Midbrain (tissue), 1 donor: ENCODE measurements around the gene GOLT1A.

Source experiments
- DNase-seq: peaks from one replicate; lab custom pipeline; 2025; lab: John Stamatoyannopoulos, UW

GOLT1A gene

DNA sequence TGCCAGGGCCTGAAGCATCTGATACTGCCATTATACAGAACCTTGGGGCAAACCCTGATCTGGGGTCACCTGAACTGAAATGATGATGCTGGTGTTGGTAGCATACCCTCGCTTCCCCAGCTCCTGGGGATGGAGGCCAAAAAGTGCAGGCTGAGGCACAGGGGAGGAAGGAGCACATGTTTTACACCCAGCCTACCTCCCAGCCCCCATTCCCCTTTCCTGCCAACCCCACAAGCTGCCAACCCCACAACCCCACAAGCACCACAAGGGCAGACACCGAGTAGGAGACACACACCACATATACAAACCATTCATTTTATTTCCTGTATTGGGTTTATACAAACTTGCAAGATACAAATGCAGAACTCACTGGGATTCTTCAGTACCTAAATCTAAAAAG is 4.8 kb upstream of the GOLT1A start:
- no peak for DNase-seq

DNA sequence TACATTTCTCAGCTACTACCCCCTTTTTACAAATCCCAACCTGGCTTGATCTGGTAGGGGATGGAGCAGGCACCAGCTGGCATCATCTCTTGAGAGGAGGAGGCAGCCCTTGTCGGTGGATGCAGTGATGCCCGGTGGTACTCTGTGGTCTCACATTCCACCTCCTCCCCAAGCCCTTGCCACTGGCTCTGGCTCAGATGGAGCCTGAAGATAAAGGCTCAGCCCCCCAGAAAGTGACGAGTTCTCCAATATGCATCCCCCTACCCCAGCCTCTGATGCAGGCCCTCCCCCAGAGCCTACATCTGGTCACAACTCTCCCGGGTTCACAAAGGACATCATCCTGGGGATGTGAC is 3.8 kb upstream of the GOLT1A start:
- DNase-seq: no peak

- no peak for DNase-seq
These were observed 3.3 kb upstream of the GOLT1A start for GRCh38 chr1:204216880-204217647.

DNA sequence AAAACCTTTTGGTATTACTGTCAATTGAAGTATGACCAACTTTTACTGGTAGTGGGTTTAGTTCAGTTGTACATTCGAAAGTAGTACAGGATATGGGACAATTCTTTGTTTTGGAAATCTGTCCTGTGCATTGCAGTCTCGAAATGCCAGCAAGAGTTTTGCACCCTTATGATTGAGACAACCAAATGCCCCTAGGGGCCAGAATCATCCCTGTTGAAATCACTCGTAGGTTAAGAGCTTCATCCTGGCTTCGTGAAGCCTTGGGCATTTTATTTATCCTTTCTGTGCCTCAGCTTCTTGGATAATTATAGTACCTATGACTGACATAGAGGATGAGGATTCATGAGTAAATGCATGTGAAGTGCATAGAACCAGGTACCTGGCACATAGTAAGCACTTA is 2.4 kb upstream of the GOLT1A start:
- DNase-seq: no peak

DNA sequence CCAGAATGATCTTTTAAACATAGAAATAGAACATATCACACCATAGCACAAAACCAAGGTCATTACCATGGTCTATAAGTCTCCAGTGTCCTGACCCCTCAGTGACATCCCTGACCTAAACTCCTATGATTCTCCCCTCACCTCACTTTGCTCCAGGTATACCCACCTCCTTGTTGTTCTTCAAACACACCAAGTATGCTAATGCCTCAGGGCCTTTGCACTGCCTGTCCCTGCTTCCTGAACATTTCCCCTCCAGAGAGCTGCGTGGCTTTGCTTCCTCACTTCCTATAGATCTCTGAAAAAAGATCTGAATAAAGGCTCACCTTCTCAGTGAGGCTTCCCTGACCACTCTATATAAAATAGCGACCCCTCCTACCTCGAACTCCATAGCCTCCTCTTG is 1.1 kb downstream of the GOLT1A start:
- no peak for DNase-seq

DNA sequence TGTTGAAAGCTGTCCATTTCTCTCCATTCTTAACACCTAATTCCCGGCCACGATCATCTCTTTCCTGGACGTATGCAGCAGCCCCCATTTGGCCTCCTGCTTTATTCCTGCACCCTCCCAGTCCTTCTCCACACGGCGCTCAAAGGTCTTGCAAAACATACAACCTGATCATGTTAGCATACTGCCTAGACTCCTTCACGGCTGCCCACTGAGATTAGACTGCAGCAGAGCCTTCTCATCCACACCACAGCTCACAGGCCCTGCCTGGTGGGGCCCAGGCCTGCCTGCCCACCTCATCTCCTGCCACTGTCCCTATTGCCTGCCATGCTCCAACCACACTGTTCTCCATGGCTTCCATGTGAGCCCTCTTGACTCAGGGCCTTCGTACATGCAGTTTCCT is 2.7 kb downstream of the GOLT1A start:
- no peak for DNase-seq

DNA sequence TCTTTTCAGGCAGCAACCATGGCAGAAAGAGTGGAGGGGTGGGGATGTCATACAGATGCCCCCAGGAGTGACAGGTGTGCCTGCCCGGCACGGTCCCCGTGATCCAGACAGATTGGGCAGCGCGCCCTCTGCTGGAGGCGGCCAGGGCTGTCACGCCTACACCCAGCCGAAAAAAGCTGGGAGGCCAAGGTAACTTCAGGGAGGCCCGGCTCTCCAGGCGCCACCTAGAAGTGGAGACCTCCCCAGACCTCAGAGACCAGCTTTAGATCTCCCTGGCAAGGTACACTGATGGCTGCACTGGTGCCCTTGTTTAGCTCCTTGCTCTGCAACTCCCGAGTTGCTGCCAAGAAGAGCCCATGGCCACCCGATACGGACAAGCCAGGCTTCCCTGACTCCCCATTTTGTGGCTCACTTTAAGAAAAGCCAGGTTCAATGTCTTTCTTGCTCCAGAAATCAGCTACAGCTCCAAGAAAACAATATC is 6.6 kb downstream of the GOLT1A start:
- peak; percentile 28 for DNase-seq

DNA sequence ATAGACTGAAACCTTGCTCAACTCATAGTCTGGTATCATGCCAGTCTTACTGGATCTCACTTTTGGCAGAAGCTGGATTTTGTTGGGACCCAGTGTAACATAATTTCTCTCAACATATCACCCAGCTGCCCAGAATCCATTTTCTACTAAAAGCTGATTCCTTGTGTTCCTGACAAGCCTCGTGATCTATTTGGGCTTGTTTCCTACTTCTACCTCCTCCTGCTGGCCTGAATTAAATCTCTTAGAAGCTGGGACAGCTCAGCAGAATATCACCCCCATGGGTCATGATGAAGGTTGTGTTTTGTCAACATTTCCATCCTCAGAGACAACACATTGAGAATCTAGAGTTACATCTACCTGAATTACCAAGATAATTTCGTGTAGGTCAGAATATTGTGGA is 7.7 kb downstream of the GOLT1A start:
- DNase-seq: no peak

DNA sequence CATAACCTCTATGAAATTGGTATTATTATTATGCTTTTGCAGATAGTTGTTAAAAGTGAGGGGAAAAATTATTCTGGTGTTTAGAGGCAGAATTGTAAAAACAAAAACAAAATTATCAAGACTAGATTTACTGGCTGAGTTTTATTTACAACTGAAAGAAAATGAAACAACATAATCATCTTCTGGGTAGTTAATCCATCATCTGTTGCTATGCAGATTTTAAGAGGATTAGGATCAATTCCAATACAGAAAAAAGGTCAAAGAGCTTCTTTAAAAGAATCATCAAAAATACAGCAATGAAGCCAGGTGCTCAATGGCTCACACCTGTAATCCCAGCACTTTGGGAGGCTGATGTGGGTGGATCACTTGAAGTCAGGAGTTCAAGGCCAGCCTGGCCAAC is 8.3 kb downstream of the GOLT1A start:
- no peak for DNase-seq

GRCh38 chr1:204204944-204205343 is 8.8 kb downstream of the GOLT1A start:
- DNase-seq: no peak

DNA sequence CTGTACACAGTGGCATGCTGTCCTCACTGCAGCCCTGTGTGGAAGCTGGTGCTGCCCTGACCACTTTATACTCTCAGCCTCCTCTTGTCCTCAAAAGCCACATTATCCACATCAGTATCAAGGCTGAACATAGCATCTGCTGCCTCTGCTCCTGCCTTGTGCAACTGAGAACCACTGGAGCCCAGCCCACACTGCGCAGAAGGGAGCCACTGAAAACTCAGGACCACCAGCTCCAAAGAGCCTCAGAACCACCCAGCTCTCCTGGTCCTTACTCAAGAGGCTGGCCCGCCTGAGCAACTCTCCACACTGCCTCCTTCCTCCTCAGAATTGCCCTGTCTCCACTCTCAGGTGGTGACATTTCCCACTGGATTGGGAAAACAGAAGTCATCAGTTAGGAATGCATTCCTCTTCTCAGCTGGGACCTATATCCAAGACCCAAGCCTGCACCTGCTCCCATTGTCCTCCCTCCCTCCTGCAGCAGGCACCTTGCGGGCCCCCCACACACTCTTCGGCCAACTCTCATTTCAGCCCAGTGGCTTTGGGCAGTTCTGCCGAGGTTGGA is 10.5 kb downstream of the GOLT1A start:
- DNase-seq: no peak

DNA sequence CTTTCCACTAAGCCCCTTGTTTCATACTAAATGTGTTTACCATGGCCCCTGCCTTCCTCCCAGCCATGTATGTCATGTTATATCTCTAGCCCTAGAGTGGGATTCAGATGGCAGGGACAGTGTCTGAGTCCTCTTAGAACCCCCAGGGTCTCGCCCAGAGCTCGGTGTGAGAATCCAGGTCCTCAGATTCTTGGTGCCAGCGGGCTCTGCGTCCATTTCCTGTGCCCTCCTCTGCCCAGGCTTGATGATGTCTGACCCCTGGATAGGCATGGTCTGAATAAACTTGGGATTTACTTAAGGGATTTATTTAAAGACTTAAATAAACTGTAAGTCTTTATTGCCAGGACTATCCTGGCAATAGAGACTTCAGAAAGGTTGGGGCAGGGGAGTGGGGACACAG is 11.3 kb downstream of the GOLT1A start:
- DNase-seq: no peak

DNA sequence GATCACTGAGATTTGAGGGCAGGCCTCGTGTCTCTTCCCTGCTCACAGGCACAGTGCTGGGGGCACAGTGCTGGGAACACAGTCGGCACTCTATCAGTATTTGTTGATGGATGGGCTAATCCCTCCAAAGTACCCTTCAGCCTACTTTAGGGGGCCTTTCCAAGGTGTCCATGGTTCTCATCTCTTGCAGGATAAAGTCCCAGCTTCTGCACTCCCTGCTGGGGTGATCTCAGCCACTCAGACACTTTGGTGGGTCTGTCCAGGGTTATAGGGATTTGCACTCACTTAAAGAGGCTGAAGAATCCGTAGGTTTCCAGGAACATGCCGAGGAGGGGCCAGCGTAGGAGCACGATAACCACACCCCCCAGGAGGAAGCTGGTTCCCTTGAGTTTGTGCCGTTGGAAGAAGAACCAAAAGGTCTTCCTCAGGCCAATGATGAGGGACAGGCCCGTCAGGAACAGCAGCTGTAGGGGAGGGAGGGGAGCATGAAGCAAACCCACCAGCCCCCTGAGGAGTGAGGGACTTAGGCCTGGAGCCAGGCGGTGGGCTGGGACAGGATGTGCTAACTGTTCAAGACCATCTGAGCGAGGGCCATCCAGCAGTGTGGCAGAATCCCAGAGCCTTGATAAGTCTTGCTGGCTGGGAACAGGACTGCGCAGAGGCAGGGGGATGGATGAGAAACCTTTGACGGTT is 12.3 kb downstream of the GOLT1A start:
- DNase-seq: no peak

- no peak for DNase-seq
These were observed 14.2 kb downstream of the GOLT1A start for GRCh38 chr1:204199579-204199978.

DNA sequence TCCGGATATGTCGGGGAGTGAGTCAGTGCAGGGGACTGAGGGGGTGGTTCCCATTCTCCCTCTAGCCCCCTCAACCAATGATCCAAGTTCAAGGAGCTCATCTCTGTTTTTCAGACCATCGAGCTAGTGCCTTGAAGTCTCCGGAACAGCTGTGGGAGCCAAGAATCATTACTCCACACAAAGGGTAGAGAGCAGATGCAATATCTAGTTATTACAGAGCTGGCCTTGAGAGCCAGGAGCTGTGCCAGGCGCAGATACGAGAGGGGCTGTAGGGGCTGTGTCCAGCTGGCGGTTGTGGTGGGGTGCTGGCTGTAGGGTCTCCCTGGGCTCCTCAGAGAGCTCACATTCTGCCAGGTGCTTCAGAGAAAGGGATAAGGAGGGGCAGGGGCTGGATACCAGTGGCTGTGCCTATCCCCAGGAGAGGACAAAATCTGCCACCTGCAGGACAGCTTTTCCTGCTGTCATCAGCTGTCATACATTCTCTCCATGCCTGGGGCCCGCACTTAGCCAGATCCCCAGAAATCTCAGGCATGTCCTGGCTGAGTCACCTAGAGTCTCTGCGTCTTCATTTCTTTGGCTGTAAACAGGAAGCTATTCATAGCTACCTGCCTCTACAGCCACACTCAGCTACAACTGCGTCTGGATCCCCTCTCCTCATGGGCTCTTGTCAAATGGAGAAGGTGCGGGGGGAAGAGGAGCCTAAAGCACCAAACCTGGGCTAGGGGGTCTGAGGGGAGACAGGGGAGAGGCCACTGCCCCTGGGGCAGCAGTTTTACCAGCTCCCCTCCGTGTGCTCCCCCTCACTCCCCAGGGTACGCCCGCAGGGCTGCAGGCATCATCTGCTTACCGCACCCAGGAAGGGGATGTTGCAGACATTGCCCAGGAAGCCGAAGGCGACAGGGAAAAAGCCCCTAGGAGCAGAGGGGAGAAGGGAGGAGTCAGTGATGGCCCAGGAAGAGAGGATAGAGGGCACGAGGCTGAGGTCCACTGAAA is 15.1 kb downstream of the GOLT1A start:
- no peak for DNase-seq

DNA sequence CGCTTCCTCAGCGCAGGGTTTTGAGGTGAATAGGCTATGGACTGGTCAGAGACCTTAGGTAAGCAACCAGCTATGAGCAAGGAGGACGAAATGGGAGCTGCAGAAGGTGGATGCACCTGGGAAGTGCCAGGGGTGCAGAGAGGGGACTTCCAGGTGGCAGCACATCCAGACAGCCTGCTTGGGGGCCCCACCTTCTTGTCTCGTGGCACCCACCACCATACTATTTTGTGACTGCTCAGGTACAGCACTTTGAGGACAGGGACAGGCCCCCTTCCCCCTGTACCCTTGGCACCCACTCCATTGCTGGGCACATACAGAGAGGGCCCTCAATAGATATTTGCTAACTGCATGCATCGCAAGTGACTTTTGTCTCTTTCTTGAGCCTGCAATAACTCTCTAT is 16.7 kb downstream of the GOLT1A start:
- no peak for DNase-seq

DNA sequence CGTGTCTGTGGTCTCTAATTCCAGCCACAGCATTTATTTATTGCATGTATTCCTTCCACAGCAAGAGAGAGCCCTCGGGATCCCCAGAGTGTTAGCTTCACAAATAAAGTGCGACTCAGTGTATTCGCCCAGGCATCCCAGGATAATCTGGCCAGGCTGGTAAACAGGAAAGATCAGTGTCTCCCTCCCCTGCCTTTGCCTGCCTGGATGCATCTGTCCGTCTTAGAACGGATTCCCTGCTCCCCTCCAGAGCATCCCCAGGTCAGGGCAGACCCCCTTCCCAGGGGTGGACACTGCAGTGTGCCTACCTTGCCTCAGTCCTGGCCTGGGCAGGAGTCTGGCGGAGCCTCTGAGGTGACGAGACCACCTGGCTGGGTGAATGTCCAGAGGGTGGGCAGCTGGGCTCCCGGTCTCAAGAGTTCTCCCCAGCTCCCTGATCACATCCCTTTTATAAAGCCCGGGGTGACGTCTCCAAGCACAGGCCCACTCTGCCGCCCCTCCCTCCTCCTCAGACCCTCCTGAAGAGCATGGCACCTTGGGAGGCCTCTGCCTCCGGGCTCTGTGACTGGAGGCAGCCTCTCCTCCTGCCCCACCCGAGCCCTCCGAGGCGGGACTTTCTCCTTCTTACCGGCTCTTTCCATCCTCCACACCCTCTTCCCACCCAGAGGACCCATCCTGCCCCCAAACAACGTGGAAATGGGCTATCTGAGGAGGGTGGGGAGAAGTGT is 17.6 kb downstream of the GOLT1A start, which contains the start of gene KISS1:
Gene KISS1 (minus strand): TSS at position 424 of the 728 bp plus-strand sequence. CDS start 3,615 bp downstream, outside the sequence.
- no peak for DNase-seq

DNA sequence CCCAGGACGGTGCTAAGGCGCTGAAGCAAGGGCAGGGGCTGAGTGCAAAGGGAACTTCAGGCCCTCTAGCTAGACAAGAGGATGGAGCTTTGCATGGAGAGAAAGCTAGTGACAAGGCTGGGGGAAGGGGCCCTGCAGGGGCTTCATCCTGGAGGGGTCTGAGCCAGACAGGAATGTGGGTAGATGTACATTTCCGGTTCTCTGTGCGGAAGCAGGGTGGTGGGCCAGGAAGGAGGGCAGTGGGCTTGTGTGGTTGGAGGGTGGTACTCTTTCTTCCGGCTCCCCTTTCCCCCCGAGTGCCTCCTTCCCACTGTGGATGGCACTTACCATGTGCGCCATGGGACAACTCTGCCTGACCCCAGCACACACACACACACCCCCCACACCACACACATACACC is 19.0 kb downstream of the GOLT1A start:
- no peak for DNase-seq

DNA sequence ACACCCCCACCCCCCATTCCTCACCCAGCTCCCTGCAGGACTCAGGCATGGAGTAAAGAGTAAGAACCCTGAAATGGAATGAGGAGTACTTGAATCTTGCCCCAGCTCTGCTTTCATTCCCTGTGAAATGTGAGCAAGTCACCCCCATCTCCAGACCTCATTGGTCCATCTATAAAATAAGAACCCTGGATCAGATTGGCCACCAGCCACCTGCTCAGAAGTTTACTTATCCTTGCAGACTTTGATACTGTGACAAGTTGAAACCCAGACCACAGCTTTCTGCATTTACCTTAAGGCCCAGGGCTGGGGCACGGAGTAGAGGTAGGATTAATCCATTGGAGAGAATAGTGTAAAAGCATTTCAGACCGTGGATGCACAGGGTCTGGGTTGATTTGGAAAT is 19.7 kb downstream of the GOLT1A start:
- DNase-seq: no peak

DNA sequence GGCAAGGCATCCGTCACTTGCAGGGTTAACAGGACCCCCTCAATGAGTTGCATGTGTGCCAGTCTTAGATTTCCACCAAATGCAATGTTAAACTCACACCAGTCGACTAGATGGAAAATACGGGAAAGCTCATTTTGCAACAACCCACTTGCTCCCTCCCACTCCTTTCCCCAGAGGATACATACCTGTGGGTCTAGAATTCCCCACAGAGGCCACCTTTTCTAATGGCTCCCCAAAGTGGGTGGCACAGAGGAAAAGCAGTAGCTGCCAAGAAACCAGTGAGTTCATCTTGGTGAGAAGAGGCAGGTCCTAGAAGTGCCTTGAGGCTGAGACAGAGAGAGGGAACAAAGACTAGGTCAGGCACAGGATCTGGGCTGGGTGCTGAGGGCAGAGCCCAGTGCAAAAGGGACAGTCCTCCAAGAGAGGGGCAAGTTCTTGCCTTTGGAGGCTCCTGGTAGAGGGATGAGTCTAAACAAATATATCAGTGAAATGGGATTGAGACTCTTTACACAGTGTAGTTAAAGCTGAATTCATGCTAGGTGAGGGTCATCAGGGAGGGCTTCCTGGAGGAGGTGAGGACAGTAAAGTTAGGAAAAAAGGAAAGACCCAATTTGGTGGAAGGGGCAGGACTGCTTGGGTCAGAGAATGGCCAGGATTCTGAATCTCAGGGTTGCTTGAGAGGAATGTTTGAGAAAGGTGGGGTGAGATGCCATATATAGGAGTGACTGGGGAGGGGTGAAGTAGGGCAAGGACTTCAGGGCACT is 21.0 kb downstream of the GOLT1A start:
- DNase-seq: no peak

GRCh38 chr1:204192046-204192445 is 21.7 kb downstream of the GOLT1A start:
- DNase-seq: no peak
